Panc1 (cell line): ENCODE measurements around the gene CARD10. TPM values are rescaled to one million over a fixed set of nuclear protein-coding genes. Genes with fewer than 3 reads are reported as not detected.

Experiments used
- ATAC-seq: fragments of 200-7000 bp; cut with Tn5 transposase; 2 replicates; pipeline ENCODE4 v1.9.1; 2020; ENCODE audit warnings: mild to moderate bottlenecking, moderate library complexity
- BruUV-seq: library from RNA; stranded (reverse); fragments of 400-500 nt; replicated peaks from 2 replicates; lab custom pipeline; 2021; lab: Mats Ljungman, UMichigan
- CTCF ChIA-PET: fragments of 300-600 bp; sonication (Branson Sonifier 250); formaldehyde crosslinking; loops from one replicate; lab custom pipeline; 2022; ENCODE audit warnings: antibody characterized with exemption; lab: Charles Lee
- POLR2A ChIA-PET: fragments of 300-600 bp; sonication (Branson Sonifier 250); formaldehyde crosslinking; loops from one replicate; lab custom pipeline; 2022; ENCODE audit warnings: antibody characterized with exemption; lab: Charles Lee
- DNase-seq: peaks from one replicate; pipeline ENCODE4 v3.0.0-alpha.2; 2010; ENCODE audit warnings: low read depth, low spot score
- H3K27ac ChIP-seq: 2 replicates; pipeline ENCODE4 v1.5.1; 2011; ENCODE audit warnings: mild to moderate bottlenecking, low read length, inconsistent platforms
- H3K27me3 ChIP-seq: fragments of 200-500 bp; sonication (Bioruptor generic); 2 replicates; pipeline ENCODE4 v1.6.0; 2014; ENCODE audit warnings: low read length, inconsistent platforms; ENCODE audit not compliant: control insufficient read depth, insufficient read depth
- H3K36me3 ChIP-seq: fragments of 200-500 bp; sonication (Bioruptor generic); 2 replicates; pipeline ENCODE4 v1.5.1; 2014; ENCODE audit warnings: inconsistent platforms, mild to moderate bottlenecking, low read length, moderate library complexity; ENCODE audit not compliant: control insufficient read depth, insufficient read depth
- H3K4me1 ChIP-seq: 2 replicates; pipeline ENCODE4 v1.5.1; 2011; ENCODE audit warnings: inconsistent platforms, mild to moderate bottlenecking, low read length, moderate library complexity; ENCODE audit not compliant: control insufficient read depth, insufficient read depth
- H3K4me3 ChIP-seq, 2 experiments: 2 replicates each; pipeline ENCODE4 v1.5.1; 2011 to 2012; ENCODE audit warnings: low read depth in 2 of 2, low read length in 2 of 2, mild to moderate bottlenecking in 2 of 2, inconsistent platforms in 1 of 2, moderate library complexity in 1 of 2
- H3K9me3 ChIP-seq: fragments of 200-500 bp; sonication (Bioruptor generic); 2 replicates; pipeline ENCODE4 v1.5.1; 2014; ENCODE audit warnings: low read depth, mild to moderate bottlenecking, inconsistent platforms, low read length, moderate library complexity; ENCODE audit not compliant: control insufficient read depth, insufficient read depth
- CTCF ChIP-seq: fragments of 450-650 bp; IDR thresholded peaks from 2 replicates; pipeline ENCODE4 v1.5.1; 2017; ENCODE audit warnings: mild to moderate bottlenecking
- SIN3A ChIP-seq: IDR thresholded peaks from 2 replicates; pipeline ENCODE4 v1.6.1; 2012; ENCODE audit warnings: low read depth, mild to moderate bottlenecking, low read length, moderate library complexity, borderline replicate concordance; ENCODE audit not compliant: insufficient read depth
- TCF7L2 ChIP-seq: IDR thresholded peaks from 2 replicates; pipeline ENCODE4 v1.6.1; 2011; ENCODE audit warnings: mild to moderate bottlenecking, low read depth, low read length, inconsistent platforms
- in situ Hi-C: cut with HindIII; loops from 2 replicates; pipeline ENCODE4 v1.10.0; 2016; ENCODE audit warnings: low sequenced_read_pairs, low pct_unique_long_range_greater_than_20kb
- intact Hi-C: fragments of 100-400 bp; cut with micrococcal nuclease; formaldehyde crosslinking; loops from one replicate; pipeline ENCODE4 v1.10.0; 2022; ENCODE audit not compliant: unreplicated experiment
- total RNA-seq: library from RNA; stranded (reverse); gene quantifications from one replicate; pipeline ENCODE4 v1.2.1, GENCODE V29; 2021; ENCODE audit not compliant: unreplicated experiment
- TF ChIP-seq, protein P1 (sequence below), 2 experiments: IDR thresholded peaks; 2 replicates each; pipeline ENCODE4 v1.6.1; 2011 to 2012; ENCODE audit warnings: low read depth in 2 of 2, control low read depth in 1 of 2, low read length in 1 of 2, mild to moderate bottlenecking in 1 of 2, moderate library complexity in 1 of 2; ENCODE audit not compliant: insufficient read depth in 1 of 2

CARD10 gene
- total RNA-seq, 1 experiment from 2014 or later: 43.1 TPM

GRCh38 chr22:37518509-37519267 is 527 bp downstream of the CARD10 start:
- no peak for DNase-seq
- H3K36me3 ChIP-seq: no peaks in the 10 kb centered on the region; the same call in 1 of the 2 replicates

DNA sequence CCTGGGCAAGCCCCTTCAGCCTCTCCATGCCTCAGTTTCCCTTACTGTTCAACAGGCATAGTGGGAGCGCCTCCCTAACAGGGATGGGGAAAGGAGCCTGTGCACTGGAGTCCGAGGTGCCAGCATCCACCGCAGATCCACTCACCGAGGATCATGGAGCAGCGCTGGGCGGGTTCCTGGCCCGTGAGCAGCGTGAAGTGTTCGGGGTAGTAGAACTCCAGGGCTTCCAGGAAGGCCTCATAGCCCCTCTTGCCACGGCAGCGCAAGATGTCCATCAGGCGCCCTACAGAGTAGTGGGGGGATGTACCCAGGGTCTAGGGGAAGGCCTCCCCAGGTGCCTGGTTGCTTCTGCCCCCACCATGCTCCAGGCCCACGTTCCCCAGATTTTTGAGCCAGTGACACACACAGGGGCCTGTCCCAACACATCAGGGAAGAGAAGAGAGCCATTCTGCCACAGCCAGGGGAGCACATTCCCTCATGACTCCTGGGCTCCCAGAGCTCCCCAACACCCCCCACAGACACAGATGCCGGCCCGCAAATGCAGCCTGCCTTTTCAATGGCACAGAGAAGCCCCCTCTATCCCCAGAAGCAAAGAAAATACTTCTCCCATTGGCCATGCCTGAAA is 1.3 kb downstream of the CARD10 start:
- Histone ChIP-seq H3K4me3 (peak overlapping the region; percentile 62 to 80), H3K36me3 (no peaks in the 10 kb centered on the region; the same call in 1 of the 2 replicates), H3K4me1 (peaks cover 38% of the 10 kb centered on the region), H3K27ac (peak overlapping the region; percentile 90), H3K9me3 (no peaks in the 10 kb centered on the region), H3K27me3 (no peaks in the 10 kb centered on the region)
- ChIA-PET POLR2A (no interaction called here), CTCF (no interaction called here)
- DNase-seq (no peak), ATAC-seq (peak; percentile 12; the same call in 1 of the 2 replicates)
- in situ Hi-C loops: no loop called here
- no peak for TF ChIP-seq SIN3A
- TF ChIP-seq, protein P1, sequence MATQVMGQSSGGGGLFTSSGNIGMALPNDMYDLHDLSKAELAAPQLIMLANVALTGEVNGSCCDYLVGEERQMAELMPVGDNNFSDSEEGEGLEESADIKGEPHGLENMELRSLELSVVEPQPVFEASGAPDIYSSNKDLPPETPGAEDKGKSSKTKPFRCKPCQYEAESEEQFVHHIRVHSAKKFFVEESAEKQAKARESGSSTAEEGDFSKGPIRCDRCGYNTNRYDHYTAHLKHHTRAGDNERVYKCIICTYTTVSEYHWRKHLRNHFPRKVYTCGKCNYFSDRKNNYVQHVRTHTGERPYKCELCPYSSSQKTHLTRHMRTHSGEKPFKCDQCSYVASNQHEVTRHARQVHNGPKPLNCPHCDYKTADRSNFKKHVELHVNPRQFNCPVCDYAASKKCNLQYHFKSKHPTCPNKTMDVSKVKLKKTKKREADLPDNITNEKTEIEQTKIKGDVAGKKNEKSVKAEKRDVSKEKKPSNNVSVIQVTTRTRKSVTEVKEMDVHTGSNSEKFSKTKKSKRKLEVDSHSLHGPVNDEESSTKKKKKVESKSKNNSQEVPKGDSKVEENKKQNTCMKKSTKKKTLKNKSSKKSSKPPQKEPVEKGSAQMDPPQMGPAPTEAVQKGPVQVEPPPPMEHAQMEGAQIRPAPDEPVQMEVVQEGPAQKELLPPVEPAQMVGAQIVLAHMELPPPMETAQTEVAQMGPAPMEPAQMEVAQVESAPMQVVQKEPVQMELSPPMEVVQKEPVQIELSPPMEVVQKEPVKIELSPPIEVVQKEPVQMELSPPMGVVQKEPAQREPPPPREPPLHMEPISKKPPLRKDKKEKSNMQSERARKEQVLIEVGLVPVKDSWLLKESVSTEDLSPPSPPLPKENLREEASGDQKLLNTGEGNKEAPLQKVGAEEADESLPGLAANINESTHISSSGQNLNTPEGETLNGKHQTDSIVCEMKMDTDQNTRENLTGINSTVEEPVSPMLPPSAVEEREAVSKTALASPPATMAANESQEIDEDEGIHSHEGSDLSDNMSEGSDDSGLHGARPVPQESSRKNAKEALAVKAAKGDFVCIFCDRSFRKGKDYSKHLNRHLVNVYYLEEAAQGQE (IDR thresholded peaks at IDR 0.05; ENCODE audit: insufficient read depth in 1 of 2, low read depth in 2 of 2, low read length in 1 of 2): no peak
- intact Hi-C loops: no loop called here
- BruUV-seq: no TSS peak

More at GRCh38 chr22:37518509-37519267, 527 bp downstream of the CARD10 start:
- ChIA-PET POLR2A (no interaction called here), CTCF (interaction anchor here (0.6 kb wide), 1 partner anchor 187 kb away, joined by 4 read pairs; no protein-coding TSS in a partner anchor)
- in situ Hi-C loops: no loop called here
- no TSS peak for BruUV-seq
- Histone ChIP-seq H3K4me1 (peaks cover 31% of the 10 kb centered on the region), H3K9me3 (no peaks in the 10 kb centered on the region), H3K27me3 (no peaks in the 10 kb centered on the region), H3K4me3 (peak overlapping the region; percentile 62 to 80), H3K27ac (peak overlapping the region; percentile 90)
- TF ChIP-seq SIN3A (no peak), CTCF (no peak), TCF7L2 (0 out of 2 replicates have a peak, but pooled peaks have one; percentile 35)
- ATAC-seq: peak; percentile 33
- intact Hi-C loops: no loop called here
